Panc1 (cell line): ENCODE measurements around the gene RNASEH2B. TPM values are rescaled to one million over a fixed set of nuclear protein-coding genes. Genes with fewer than 3 reads are reported as not detected.

Experiments used
- ATAC-seq: fragments of 200-7000 bp; cut with Tn5 transposase; 2 replicates; pipeline ENCODE4 v1.9.1; 2020; ENCODE audit warnings: mild to moderate bottlenecking, moderate library complexity
- BruUV-seq: library from RNA; stranded (reverse); fragments of 400-500 nt; replicated peaks from 2 replicates; lab custom pipeline; 2021; lab: Mats Ljungman, UMichigan
- CTCF ChIA-PET: fragments of 300-600 bp; sonication (Branson Sonifier 250); formaldehyde crosslinking; loops from one replicate; lab custom pipeline; 2022; ENCODE audit warnings: antibody characterized with exemption; lab: Charles Lee
- POLR2A ChIA-PET: fragments of 300-600 bp; sonication (Branson Sonifier 250); formaldehyde crosslinking; loops from one replicate; lab custom pipeline; 2022; ENCODE audit warnings: antibody characterized with exemption; lab: Charles Lee
- DNase-seq: peaks from one replicate; pipeline ENCODE4 v3.0.0-alpha.2; 2010; ENCODE audit warnings: low read depth, low spot score
- H3K27ac ChIP-seq: 2 replicates; pipeline ENCODE4 v1.5.1; 2011; ENCODE audit warnings: mild to moderate bottlenecking, low read length, inconsistent platforms
- H3K27me3 ChIP-seq: fragments of 200-500 bp; sonication (Bioruptor generic); 2 replicates; pipeline ENCODE4 v1.6.0; 2014; ENCODE audit warnings: low read length, inconsistent platforms; ENCODE audit not compliant: control insufficient read depth, insufficient read depth
- H3K36me3 ChIP-seq: fragments of 200-500 bp; sonication (Bioruptor generic); 2 replicates; pipeline ENCODE4 v1.5.1; 2014; ENCODE audit warnings: inconsistent platforms, mild to moderate bottlenecking, low read length, moderate library complexity; ENCODE audit not compliant: control insufficient read depth, insufficient read depth
- H3K4me1 ChIP-seq: 2 replicates; pipeline ENCODE4 v1.5.1; 2011; ENCODE audit warnings: inconsistent platforms, mild to moderate bottlenecking, low read length, moderate library complexity; ENCODE audit not compliant: control insufficient read depth, insufficient read depth
- H3K4me3 ChIP-seq, 2 experiments: 2 replicates each; pipeline ENCODE4 v1.5.1; 2011 to 2012; ENCODE audit warnings: low read depth in 2 of 2, low read length in 2 of 2, mild to moderate bottlenecking in 2 of 2, inconsistent platforms in 1 of 2, moderate library complexity in 1 of 2
- H3K9me3 ChIP-seq: fragments of 200-500 bp; sonication (Bioruptor generic); 2 replicates; pipeline ENCODE4 v1.5.1; 2014; ENCODE audit warnings: low read depth, mild to moderate bottlenecking, inconsistent platforms, low read length, moderate library complexity; ENCODE audit not compliant: control insufficient read depth, insufficient read depth
- POLR2AphosphoS5 ChIP-seq: IDR thresholded peaks from 2 replicates; pipeline ENCODE4 v1.6.1; 2012; ENCODE audit warnings: mild to moderate bottlenecking, low read depth, low read length, moderate library complexity
- SIN3A ChIP-seq: IDR thresholded peaks from 2 replicates; pipeline ENCODE4 v1.6.1; 2012; ENCODE audit warnings: low read depth, mild to moderate bottlenecking, low read length, moderate library complexity, borderline replicate concordance; ENCODE audit not compliant: insufficient read depth
- TCF7L2 ChIP-seq: IDR thresholded peaks from 2 replicates; pipeline ENCODE4 v1.6.1; 2011; ENCODE audit warnings: mild to moderate bottlenecking, low read depth, low read length, inconsistent platforms
- in situ Hi-C: cut with HindIII; loops from 2 replicates; pipeline ENCODE4 v1.10.0; 2016; ENCODE audit warnings: low sequenced_read_pairs, low pct_unique_long_range_greater_than_20kb
- intact Hi-C: fragments of 100-400 bp; cut with micrococcal nuclease; formaldehyde crosslinking; loops from one replicate; pipeline ENCODE4 v1.10.0; 2022; ENCODE audit not compliant: unreplicated experiment
- total RNA-seq: library from RNA; stranded (reverse); gene quantifications from one replicate; pipeline ENCODE4 v1.2.1, GENCODE V29; 2021; ENCODE audit not compliant: unreplicated experiment
- TF ChIP-seq, protein P1 (sequence below): fragments of 450-650 bp; IDR thresholded peaks from 2 replicates; pipeline ENCODE4 v1.5.1; 2017; ENCODE audit warnings: mild to moderate bottlenecking
- TF ChIP-seq, protein P2 (sequence below), 2 experiments: IDR thresholded peaks; 2 replicates each; pipeline ENCODE4 v1.6.1; 2011 to 2012; ENCODE audit warnings: low read depth in 2 of 2, control low read depth in 1 of 2, low read length in 1 of 2, mild to moderate bottlenecking in 1 of 2, moderate library complexity in 1 of 2; ENCODE audit not compliant: insufficient read depth in 1 of 2

Gene RNASEH2B
- total RNA-seq, 1 experiment from 2014 or later = 37.8 TPM

DNA sequence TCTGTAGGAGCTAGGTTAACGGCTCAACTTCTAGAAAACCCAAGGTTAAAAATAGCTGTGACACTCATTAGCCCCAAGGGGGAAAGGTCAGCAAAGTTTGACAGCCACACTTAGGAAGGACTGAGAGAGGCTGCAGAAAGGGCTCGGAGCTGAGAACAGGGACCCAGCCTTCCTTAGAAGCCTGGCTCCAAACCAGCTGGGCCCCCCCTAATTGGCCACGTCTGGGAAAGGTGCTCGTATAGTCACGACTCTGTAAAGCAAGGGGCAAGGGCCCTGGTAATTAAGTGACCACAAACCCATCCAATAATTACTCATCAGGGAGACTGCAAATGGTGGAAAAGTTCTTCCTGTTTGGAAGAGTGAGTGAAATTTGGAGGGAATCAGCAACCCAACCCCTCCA lies 90.5 kb downstream of the RNASEH2B start:
- Histone ChIP-seq H3K27me3 (no peaks in the 10 kb centered on the region), H3K4me3 (no peak overlapping the region), H3K9me3 (no peaks in the 10 kb centered on the region), H3K4me1 (no peaks in the 10 kb centered on the region), H3K36me3 (no peaks in the 10 kb centered on the region), H3K27ac (no peak overlapping the region)
- ChIA-PET POLR2A (no interaction called here), CTCF (no interaction called here)
- no peak for TF ChIP-seq SIN3A
- TF ChIP-seq, protein P1, sequence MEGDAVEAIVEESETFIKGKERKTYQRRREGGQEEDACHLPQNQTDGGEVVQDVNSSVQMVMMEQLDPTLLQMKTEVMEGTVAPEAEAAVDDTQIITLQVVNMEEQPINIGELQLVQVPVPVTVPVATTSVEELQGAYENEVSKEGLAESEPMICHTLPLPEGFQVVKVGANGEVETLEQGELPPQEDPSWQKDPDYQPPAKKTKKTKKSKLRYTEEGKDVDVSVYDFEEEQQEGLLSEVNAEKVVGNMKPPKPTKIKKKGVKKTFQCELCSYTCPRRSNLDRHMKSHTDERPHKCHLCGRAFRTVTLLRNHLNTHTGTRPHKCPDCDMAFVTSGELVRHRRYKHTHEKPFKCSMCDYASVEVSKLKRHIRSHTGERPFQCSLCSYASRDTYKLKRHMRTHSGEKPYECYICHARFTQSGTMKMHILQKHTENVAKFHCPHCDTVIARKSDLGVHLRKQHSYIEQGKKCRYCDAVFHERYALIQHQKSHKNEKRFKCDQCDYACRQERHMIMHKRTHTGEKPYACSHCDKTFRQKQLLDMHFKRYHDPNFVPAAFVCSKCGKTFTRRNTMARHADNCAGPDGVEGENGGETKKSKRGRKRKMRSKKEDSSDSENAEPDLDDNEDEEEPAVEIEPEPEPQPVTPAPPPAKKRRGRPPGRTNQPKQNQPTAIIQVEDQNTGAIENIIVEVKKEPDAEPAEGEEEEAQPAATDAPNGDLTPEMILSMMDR = no peak
- TF ChIP-seq, protein P2, sequence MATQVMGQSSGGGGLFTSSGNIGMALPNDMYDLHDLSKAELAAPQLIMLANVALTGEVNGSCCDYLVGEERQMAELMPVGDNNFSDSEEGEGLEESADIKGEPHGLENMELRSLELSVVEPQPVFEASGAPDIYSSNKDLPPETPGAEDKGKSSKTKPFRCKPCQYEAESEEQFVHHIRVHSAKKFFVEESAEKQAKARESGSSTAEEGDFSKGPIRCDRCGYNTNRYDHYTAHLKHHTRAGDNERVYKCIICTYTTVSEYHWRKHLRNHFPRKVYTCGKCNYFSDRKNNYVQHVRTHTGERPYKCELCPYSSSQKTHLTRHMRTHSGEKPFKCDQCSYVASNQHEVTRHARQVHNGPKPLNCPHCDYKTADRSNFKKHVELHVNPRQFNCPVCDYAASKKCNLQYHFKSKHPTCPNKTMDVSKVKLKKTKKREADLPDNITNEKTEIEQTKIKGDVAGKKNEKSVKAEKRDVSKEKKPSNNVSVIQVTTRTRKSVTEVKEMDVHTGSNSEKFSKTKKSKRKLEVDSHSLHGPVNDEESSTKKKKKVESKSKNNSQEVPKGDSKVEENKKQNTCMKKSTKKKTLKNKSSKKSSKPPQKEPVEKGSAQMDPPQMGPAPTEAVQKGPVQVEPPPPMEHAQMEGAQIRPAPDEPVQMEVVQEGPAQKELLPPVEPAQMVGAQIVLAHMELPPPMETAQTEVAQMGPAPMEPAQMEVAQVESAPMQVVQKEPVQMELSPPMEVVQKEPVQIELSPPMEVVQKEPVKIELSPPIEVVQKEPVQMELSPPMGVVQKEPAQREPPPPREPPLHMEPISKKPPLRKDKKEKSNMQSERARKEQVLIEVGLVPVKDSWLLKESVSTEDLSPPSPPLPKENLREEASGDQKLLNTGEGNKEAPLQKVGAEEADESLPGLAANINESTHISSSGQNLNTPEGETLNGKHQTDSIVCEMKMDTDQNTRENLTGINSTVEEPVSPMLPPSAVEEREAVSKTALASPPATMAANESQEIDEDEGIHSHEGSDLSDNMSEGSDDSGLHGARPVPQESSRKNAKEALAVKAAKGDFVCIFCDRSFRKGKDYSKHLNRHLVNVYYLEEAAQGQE (IDR thresholded peaks at IDR 0.05; ENCODE audit: insufficient read depth in 1 of 2, low read depth in 2 of 2, low read length in 1 of 2) = no peak
- TF ChIP-seq TCF7L2 = no peak
- TF ChIP-seq POLR2AphosphoS5 = no peak
- in situ Hi-C loops (no loop called here), intact Hi-C loops (no loop called here)
- ATAC-seq = no peak
- DNase-seq = no peak
- BruUV-seq = no TSS peak

DNA sequence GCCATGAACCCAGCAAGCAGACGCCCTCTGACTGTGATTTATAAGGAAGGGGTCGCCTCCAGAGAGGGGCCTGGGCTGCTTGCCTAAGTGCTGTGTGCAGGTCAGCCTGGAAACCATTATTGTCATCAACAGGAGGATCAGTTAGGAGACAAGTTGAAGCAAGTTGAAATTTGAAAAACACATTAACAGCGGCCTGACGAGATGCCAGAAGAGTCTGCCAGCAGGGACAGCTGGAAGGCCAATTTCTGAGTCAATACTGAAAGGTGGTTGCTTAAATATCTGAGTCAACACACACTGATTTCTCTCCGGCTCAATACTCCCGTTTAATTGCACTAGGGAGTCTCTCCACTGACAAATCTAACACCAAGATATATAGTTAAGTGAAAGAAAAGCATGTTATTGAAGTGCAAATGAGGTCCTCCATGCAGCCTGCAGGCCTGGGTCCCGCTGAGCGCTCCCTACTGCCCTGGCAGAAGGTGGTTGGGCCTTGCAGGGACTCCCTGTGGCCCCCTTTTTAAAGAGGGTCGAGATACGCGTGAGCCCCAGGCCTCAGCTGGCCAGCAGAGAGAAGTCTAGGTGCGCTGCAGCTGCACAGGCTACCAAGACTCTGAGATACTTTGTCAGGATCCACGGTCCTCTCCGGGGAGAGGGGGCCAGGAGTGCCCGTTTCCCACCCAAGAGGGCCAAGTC lies 91.1 kb downstream of the RNASEH2B start:
- in situ Hi-C loops = no loop called here
- intact Hi-C loops = no loop called here
- H3K36me3 ChIP-seq = no peaks in the 10 kb centered on the region
- DNase-seq (no peak), ATAC-seq (no peak)
- no peak overlapping the region for H3K27ac ChIP-seq
- ChIA-PET CTCF (no interaction called here), POLR2A (no interaction called here)
- H3K27me3 ChIP-seq = no peaks in the 10 kb centered on the region
- BruUV-seq = no TSS peak
- no peaks in the 10 kb centered on the region for H3K4me1 ChIP-seq
- H3K4me3 ChIP-seq = no peak overlapping the region
- H3K9me3 ChIP-seq = no peaks in the 10 kb centered on the region
- TF ChIP-seq, protein P2 (IDR thresholded peaks at IDR 0.05; ENCODE audit: insufficient read depth in 1 of 2, low read depth in 2 of 2, low read length in 1 of 2) = no peak
- no peak for TF ChIP-seq POLR2AphosphoS5
- no peak for TF ChIP-seq TCF7L2
- TF ChIP-seq SIN3A = no peak
- TF ChIP-seq, protein P1 = no peak
